ENCODE results near the gene GLIPR2. TPM values are rescaled to one million over a fixed set of nuclear protein-coding genes. Genes with fewer than 3 reads are reported as not detected.
"Not testable (repeated sequence)": the region's sequence is repeated elsewhere in the genome, so short reads cannot be mapped to it uniquely, and the experiment has no call there.

The GLIPR2 gene
- 10 to 100 TPM; 67.8 to 73.0 TPM for total RNA-seq

GRCh38 chr9:36136272-36136893 is at the start of gene GLIPR2:
GLIPR2 (plus strand) TSS chr9:36136733; CDS start chr9:36136779, 46 bp downstream.
- no peaks in the 10 kb centered on the region for H3K9me3 Mint-ChIP-seq (ENCODE audit: insufficient read depth)
- peaks cover 28% of the 10 kb centered on the region for H3K36me3 Mint-ChIP-seq (ENCODE audit: low read depth)
- POLR2A ChIA-PET: interaction anchor here (0.6 to 1.8 kb wide), 6 partner anchors 11 to 35 kb away, joined by 3 to 7 read pairs (median 6); no protein-coding TSS in a partner anchor
- CTCF ChIA-PET: interaction anchor here (0.6 to 3.2 kb wide), 9 partner anchors 12 to 54 kb away, joined by 3 to 26 read pairs (median 5); partner anchors contain the start of gene CLTA
- H3K4me1 Mint-ChIP-seq (ENCODE audit: low read depth): peaks cover 51% of the 10 kb centered on the region
- H3K27me3 Mint-ChIP-seq (ENCODE audit: low read depth): peaks cover 23% of the 10 kb centered on the region
- peak within 1 kb of the TSS; percentile 75 for H3K27ac Mint-ChIP-seq
- ATAC-seq: peak; percentile 98
- H3K4me3 Mint-ChIP-seq: peak within 1 kb of the TSS; percentile 87
- DNase-seq: peak; percentile 83

GRCh38 chr9:36087054-36087453 is 49.5 kb upstream of the GLIPR2 start:
- ATAC-seq; DNase-seq; H3K9me3 Mint-ChIP-seq (ENCODE audit: insufficient read depth); H3K27ac Mint-ChIP-seq; POLR2A ChIA-PET; H3K27me3 Mint-ChIP-seq (ENCODE audit: low read depth); H3K4me3 Mint-ChIP-seq; H3K4me1 Mint-ChIP-seq (ENCODE audit: low read depth): not testable (repeated sequence)
- CTCF ChIA-PET: interaction anchor here (5.7 kb wide), 1 partner anchor 15 kb away, joined by 34 read pairs; no protein-coding TSS in a partner anchor
- H3K36me3 Mint-ChIP-seq (ENCODE audit: low read depth): peaks cover 20% of the 10 kb centered on the region

GRCh38 chr9:36088020-36088419 is 48.5 kb upstream of the GLIPR2 start:
- Mint-ChIP-seq H3K4me3 (no peak overlapping the region), H3K36me3 (ENCODE audit: low read depth) (peaks cover 26% of the 10 kb centered on the region), H3K27me3 (ENCODE audit: low read depth) (no peaks in the 10 kb centered on the region), H3K9me3 (ENCODE audit: insufficient read depth) (peaks cover 7% of the 10 kb centered on the region), H3K27ac (no peak overlapping the region), H3K4me1 (ENCODE audit: low read depth) (peaks cover 13% of the 10 kb centered on the region)
- DNase-seq (no peak), ATAC-seq (no peak)
- CTCF ChIA-PET: interaction anchor here (1.6 to 5.7 kb wide), 2 partner anchors 14 to 80 kb away, joined by 5 to 34 read pairs; no protein-coding TSS in a partner anchor
- POLR2A ChIA-PET: no interaction called here

GRCh38 chr9:36091026-36091953 is 45.2 kb upstream of the GLIPR2 start:
- Mint-ChIP-seq H3K36me3 (ENCODE audit: low read depth) (peaks cover 24% of the 10 kb centered on the region), H3K9me3 (ENCODE audit: insufficient read depth) (peaks cover 7% of the 10 kb centered on the region), H3K4me1 (ENCODE audit: low read depth) (peaks cover 19% of the 10 kb centered on the region), H3K4me3 (no peak overlapping the region), H3K27me3 (ENCODE audit: low read depth) (no peaks in the 10 kb centered on the region), H3K27ac (peak overlapping the region; percentile 70)
- CTCF ChIA-PET: interaction anchor here (1.0 to 2.4 kb wide), 5 partner anchors 10 to 68 kb away, joined by 3 to 11 read pairs (median 6); no protein-coding TSS in a partner anchor
- ATAC-seq (no peak), DNase-seq (no peak)
- POLR2A ChIA-PET: no interaction called here

- H3K9me3 Mint-ChIP-seq (ENCODE audit: insufficient read depth): peaks cover 7% of the 10 kb centered on the region
- CTCF ChIA-PET: interaction anchor here (1.0 to 2.4 kb wide), 5 partner anchors 10 to 81 kb away, joined by 3 to 11 read pairs (median 4); no protein-coding TSS in a partner anchor
- H3K27me3 Mint-ChIP-seq (ENCODE audit: low read depth): no peaks in the 10 kb centered on the region
- ATAC-seq: no peak
- H3K4me3 Mint-ChIP-seq: no peak overlapping the region
- DNase-seq: no peak
- peaks cover 19% of the 10 kb centered on the region for H3K4me1 Mint-ChIP-seq (ENCODE audit: low read depth)
- POLR2A ChIA-PET: no interaction called here
- peak overlapping the region; percentile 70 for H3K27ac Mint-ChIP-seq
- H3K36me3 Mint-ChIP-seq (ENCODE audit: low read depth): peaks cover 17% of the 10 kb centered on the region
Measured at GRCh38 chr9:36092014-36092413, 44.5 kb upstream of the GLIPR2 start.

GRCh38 chr9:36092509-36093215 is 43.9 kb upstream of the GLIPR2 start:
- peak overlapping the region; percentile 84 for H3K27ac Mint-ChIP-seq
- ChIA-PET CTCF (interaction anchor here (0.9 to 2.4 kb wide), 7 partner anchors 9 to 82 kb away, joined by 3 to 11 read pairs (median 4); no protein-coding TSS in a partner anchor), POLR2A (interaction anchor here (0.6 to 0.9 kb wide), 3 partner anchors 10 to 99 kb away, joined by 3 to 4 read pairs (median 3); no protein-coding TSS in a partner anchor)
- peaks cover 7% of the 10 kb centered on the region for H3K9me3 Mint-ChIP-seq (ENCODE audit: insufficient read depth)
- peak; percentile 98 for ATAC-seq
- peaks cover 13% of the 10 kb centered on the region for H3K36me3 Mint-ChIP-seq (ENCODE audit: low read depth)
- DNase-seq: peak; percentile 73
- H3K4me3 Mint-ChIP-seq: no peak overlapping the region
- peaks cover 19% of the 10 kb centered on the region for H3K4me1 Mint-ChIP-seq (ENCODE audit: low read depth)
- no peaks in the 10 kb centered on the region for H3K27me3 Mint-ChIP-seq (ENCODE audit: low read depth)

- H3K4me1 Mint-ChIP-seq (ENCODE audit: low read depth): peaks cover 19% of the 10 kb centered on the region
- no peak overlapping the region for H3K4me3 Mint-ChIP-seq
- H3K27me3 Mint-ChIP-seq (ENCODE audit: low read depth): no peaks in the 10 kb centered on the region
- no peak for DNase-seq
- H3K36me3 Mint-ChIP-seq (ENCODE audit: low read depth): peaks cover 13% of the 10 kb centered on the region
- H3K27ac Mint-ChIP-seq: no peak overlapping the region
- ChIA-PET POLR2A (interaction anchor here (0.6 to 0.9 kb wide), 2 partner anchors 56 to 98 kb away, joined by 3 to 4 read pairs; no protein-coding TSS in a partner anchor), CTCF (interaction anchor here (0.9 to 2.4 kb wide), 6 partner anchors 8 to 82 kb away, joined by 3 to 11 read pairs (median 6); no protein-coding TSS in a partner anchor)
- ATAC-seq: no peak
- peaks cover 7% of the 10 kb centered on the region for H3K9me3 Mint-ChIP-seq (ENCODE audit: insufficient read depth)
Measured at GRCh38 chr9:36093384-36093783, 43.1 kb upstream of the GLIPR2 start.

GRCh38 chr9:36099718-36100117 is 36.8 kb upstream of the GLIPR2 start:
- POLR2A ChIA-PET: no interaction called here
- ATAC-seq (no peak), DNase-seq (no peak)
- Mint-ChIP-seq H3K9me3 (ENCODE audit: insufficient read depth) (no peaks in the 10 kb centered on the region), H3K36me3 (ENCODE audit: low read depth) (no peaks in the 10 kb centered on the region), H3K4me1 (ENCODE audit: low read depth) (peaks cover 10% of the 10 kb centered on the region), H3K27ac (no peak overlapping the region), H3K4me3 (no peak overlapping the region), H3K27me3 (ENCODE audit: low read depth) (no peaks in the 10 kb centered on the region)
- CTCF ChIA-PET: interaction anchor here (1.2 to 9.1 kb wide), 5 partner anchors 8 to 66 kb away, joined by 4 to 304 read pairs (median 4); partner anchors contain the start of genes CCIN and GLIPR2

- Mint-ChIP-seq H3K9me3 (ENCODE audit: insufficient read depth) (no peaks in the 10 kb centered on the region), H3K4me3 (no peak overlapping the region), H3K36me3 (ENCODE audit: low read depth) (no peaks in the 10 kb centered on the region), H3K27ac (no peak overlapping the region), H3K27me3 (ENCODE audit: low read depth) (no peaks in the 10 kb centered on the region), H3K4me1 (ENCODE audit: low read depth) (peaks cover 10% of the 10 kb centered on the region)
- no peak for ATAC-seq
- CTCF ChIA-PET: interaction anchor here (1.2 to 9.1 kb wide), 9 partner anchors 7 to 91 kb away, joined by 4 to 304 read pairs (median 27); partner anchors contain the start of genes CCIN and CLTA
- POLR2A ChIA-PET: no interaction called here
- no peak for DNase-seq
Measured at GRCh38 chr9:36100532-36100931, 36.0 kb upstream of the GLIPR2 start.

- H3K27me3 Mint-ChIP-seq (ENCODE audit: low read depth): no peaks in the 10 kb centered on the region
- peaks cover 10% of the 10 kb centered on the region for H3K4me1 Mint-ChIP-seq (ENCODE audit: low read depth)
- POLR2A ChIA-PET: interaction anchor here (0.7 to 1.2 kb wide), 5 partner anchors 9 to 88 kb away, joined by 3 to 8 read pairs (median 3); partner anchors contain the start of genes CLTA and GLIPR2
- CTCF ChIA-PET: interaction anchor here (0.7 to 9.1 kb wide), 38 partner anchors 9 to 294 kb away, joined by 3 to 304 read pairs (median 6); partner anchors contain the start of genes CCIN, CLTA and GLIPR2
- no peak overlapping the region for H3K4me3 Mint-ChIP-seq
- H3K27ac Mint-ChIP-seq: no peak overlapping the region
- H3K36me3 Mint-ChIP-seq (ENCODE audit: low read depth): no peaks in the 10 kb centered on the region
- DNase-seq: no peak
- no peak for ATAC-seq
- no peaks in the 10 kb centered on the region for H3K9me3 Mint-ChIP-seq (ENCODE audit: insufficient read depth)
Measured at GRCh38 chr9:36101916-36102741, 34.4 kb upstream of the GLIPR2 start.

All from activated CD8-positive, alpha-beta T cell treated with anti-CD3 and anti-CD28 coated beads, Interleukin-2, amount 10 ng/mL, durations not matched to agents 7 days and 5 days (primary cell).